Activated CD8-positive, alpha-beta memory T cell treated with anti-CD3 and anti-CD28 coated beads, Interleukin-2, amount 50 U/mL, for 1 hour (primary cell): ENCODE results near the gene CDC25B.
A peak's percentile ranks its signal among the peaks of the same experiment; 100 is the strongest.

Experiments used
- DNase-seq: peaks from one replicate; pipeline ENCODE4 v3.0.0-alpha.2; 2020; ENCODE audit errors: extremely low read depth

The CDC25B gene

GRCh38 chr20:3795511-3796468 is at the start of gene CDC25B:
Gene CDC25B, plus strand, starts transcription at chr20:3796310. Its CDS starts 222 bp downstream, at chr20:3796532.
- DNase-seq: peak; percentile 74

- no peak for DNase-seq
Measured at GRCh38 chr20:3747471-3747870, 48.6 kb upstream of the CDC25B start.

GRCh38 chr20:3748073-3748472 is 48.0 kb upstream of the CDC25B start:
- DNase-seq: no peak

GRCh38 chr20:3749087-3749688 is 46.9 kb upstream of the CDC25B start:
- no peak for DNase-seq

GRCh38 chr20:3749689-3750531 is 46.2 kb upstream of the CDC25B start:
- no peak for DNase-seq

GRCh38 chr20:3751305-3751674 is 44.8 kb upstream of the CDC25B start:
- no peak for DNase-seq

- DNase-seq: no peak
Measured at GRCh38 chr20:3751675-3752385, 44.3 kb upstream of the CDC25B start.

- no peak for DNase-seq
Measured at GRCh38 chr20:3752386-3752759, 43.7 kb upstream of the CDC25B start.

GRCh38 chr20:3753098-3753497 is 43.0 kb upstream of the CDC25B start:
- no peak for DNase-seq

- DNase-seq: no peak
Measured at GRCh38 chr20:3753501-3754275, 42.4 kb upstream of the CDC25B start.

- no peak for DNase-seq
Measured at GRCh38 chr20:3754276-3754630, 41.9 kb upstream of the CDC25B start.

- DNase-seq: no peak
Measured at GRCh38 chr20:3755269-3755668, 40.8 kb upstream of the CDC25B start.

GRCh38 chr20:3755814-3756480 is 40.2 kb upstream of the CDC25B start:
- DNase-seq: no peak

GRCh38 chr20:3757268-3757667 is 38.8 kb upstream of the CDC25B start:
- DNase-seq: no peak

- no peak for DNase-seq
Measured at GRCh38 chr20:3758566-3758965, 37.5 kb upstream of the CDC25B start.

GRCh38 chr20:3759316-3759823 is 36.7 kb upstream of the CDC25B start:
- DNase-seq: no peak

- no peak for DNase-seq
Measured at GRCh38 chr20:3759884-3760283, 36.2 kb upstream of the CDC25B start.

GRCh38 chr20:3760655-3761348 is 35.3 kb upstream of the CDC25B start:
- no peak for DNase-seq
